Measurements from ENCODE around the gene PHF21A.
"Not testable (repeated sequence)": the region's sequence is repeated elsewhere in the genome, so short reads cannot be mapped to it uniquely, and the experiment has no call there.

Gene PHF21A

GRCh38 chr11:45902452-45903380 is 218.5 kb downstream of the PHF21A start:
- no peak for DNase-seq (ENCODE audit: low spot score)

GRCh38 chr11:45901626-45902025 is 219.6 kb downstream of the PHF21A start:
- peak; percentile 97 for DNase-seq (ENCODE audit: low spot score)

GRCh38 chr11:45900916-45901617 is 220.2 kb downstream of the PHF21A start:
- DNase-seq (ENCODE audit: low spot score), result peak; percentile 75

GRCh38 chr11:45900175-45900800 is 221.0 kb downstream of the PHF21A start:
- DNase-seq (ENCODE audit: low spot score), result not testable (repeated sequence)

- peak; percentile 94 for DNase-seq (ENCODE audit: low spot score)
Measured at GRCh38 chr11:45899448-45900174, 221.6 kb downstream of the PHF21A start.

GRCh38 chr11:45899086-45899447 is 222.2 kb downstream of the PHF21A start:
- DNase-seq (ENCODE audit: low spot score), result no peak

GRCh38 chr11:45897556-45897955 is 223.7 kb downstream of the PHF21A start:
- no peak for DNase-seq (ENCODE audit: low spot score)

GRCh38 chr11:45896422-45896984 is 224.8 kb downstream of the PHF21A start:
- DNase-seq (ENCODE audit: low spot score), result peak; percentile 54

GRCh38 chr11:45895553-45896259 is 225.5 kb downstream of the PHF21A start:
- no peak for DNase-seq (ENCODE audit: low spot score)

- no peak for DNase-seq (ENCODE audit: low spot score)
Measured at GRCh38 chr11:45894555-45895247, 226.6 kb downstream of the PHF21A start.

- DNase-seq (ENCODE audit: low spot score), result no peak
Measured at GRCh38 chr11:45892856-45893255, 228.4 kb downstream of the PHF21A start.

GRCh38 chr11:45890886-45891550 is 230.2 kb downstream of the PHF21A start:
- no peak for DNase-seq (ENCODE audit: low spot score)

- no peak for DNase-seq (ENCODE audit: low spot score)
Measured at GRCh38 chr11:45889966-45890365, 231.3 kb downstream of the PHF21A start.

GRCh38 chr11:45889555-45889954 is 231.7 kb downstream of the PHF21A start:
- DNase-seq (ENCODE audit: low spot score), result no peak

- no peak for DNase-seq (ENCODE audit: low spot score)
Measured at GRCh38 chr11:45887587-45887986, 233.7 kb downstream of the PHF21A start.

GRCh38 chr11:45886816-45887520 is 234.3 kb downstream of the PHF21A start:
- no peak for DNase-seq (ENCODE audit: low spot score)

GRCh38 chr11:45885921-45886721 is 235.1 kb downstream of the PHF21A start:
- no peak for DNase-seq (ENCODE audit: low spot score)

GRCh38 chr11:45885274-45885920 is 235.9 kb downstream of the PHF21A start, which contains the start of gene MAPK8IP1:
MAPK8IP1 (plus strand) TSS chr11:45885651; CDS start chr11:45885821, 170 bp downstream.
- DNase-seq (ENCODE audit: low spot score), result no peak
